HCT116 (cell line): ENCODE results near the gene KIR3DL3. TPM values are rescaled to one million over a fixed set of nuclear protein-coding genes. Genes with fewer than 3 reads are reported as not detected.
"Not testable (repeated sequence)": the region's sequence is repeated elsewhere in the genome, so short reads cannot be mapped to it uniquely, and the experiment has no call there.

ENCODE experiments used
- ATAC-seq: fragments of 200-7000 bp; cut with Tn5 transposase; 2 replicates; pipeline ENCODE4 v1.9.1; 2020; ENCODE audit warnings: mild to moderate bottlenecking, moderate library complexity
- BruUV-seq: library from RNA; stranded (reverse); fragments of 400-500 nt; replicated peaks from 2 replicates; lab custom pipeline; 2021; lab: Mats Ljungman, UMichigan
- CTCF ChIA-PET: fragments of 300-600 bp; sonication (Branson Sonifier 250); formaldehyde crosslinking; loops from one replicate; lab custom pipeline; 2021; ENCODE audit warnings: antibody characterized with exemption; lab: Charles Lee
- POLR2A ChIA-PET: fragments of 300-600, 350-600 bp; sonication (Branson Sonifier 250); formaldehyde crosslinking; loops from one replicate; lab custom pipeline; 2021; ENCODE audit warnings: antibody characterized with exemption; lab: Charles Lee
- RAD21 ChIA-PET, 2 experiments: fragments of 300-600 bp; sonication (Branson Sonifier 250); formaldehyde crosslinking; loops; one replicate each; lab custom pipeline; 2023; ENCODE audit warnings: low total read pairs in 2 of 2; ENCODE audit not compliant: uncharacterized antibody in 2 of 2, unreplicated experiment in 2 of 2, low non-redundant PET in 1 of 2; lab: Charles Lee
- DNase-seq: peaks from one replicate; pipeline ENCODE4 v3.0.0-alpha.2; 2010; ENCODE audit warnings: low read depth, low spot score
- H2AFZ ChIP-seq: fragments of 200-600 bp; shearing (Covaris generic), sonication (generic); 2 replicates; pipeline ENCODE4 v1.6.1; 2017; ENCODE audit warnings: low read depth, mixed run types, mixed read lengths, antibody characterized with exemption, low read length; ENCODE audit not compliant: poor library complexity, severe bottlenecking
- H3K27ac ChIP-seq: 2 replicates; pipeline ENCODE4 v1.5.1; 2012; ENCODE audit warnings: low read depth, low read length
- H3K27me3 ChIP-seq: fragments of 200-600 bp; sonication (generic); 2 replicates; pipeline ENCODE4 v1.6.1; 2016; ENCODE audit warnings: mixed run types, low read length, mixed read lengths; ENCODE audit not compliant: insufficient read depth
- H3K36me3 ChIP-seq, 2 experiments: fragments of 200-500 bp in 1 of 2; fragments of 200-600 bp in 1 of 2; sonication (Bioruptor generic) in 1 of 2; sonication (generic) in 1 of 2; 2 replicates each; pipeline versions ENCODE4 v1.5.1 to v1.6.1; 2014 to 2016; ENCODE audit warnings: low read length in 2 of 2, inconsistent platforms in 1 of 2, mixed read lengths in 1 of 2, mixed run types in 1 of 2; ENCODE audit not compliant: insufficient read depth in 2 of 2, control insufficient read depth in 1 of 2
- H3K4me1 ChIP-seq, 2 experiments: fragments of 200-600 bp in 1 of 2; sonication (generic) in 1 of 2; 2 replicates each; pipeline versions ENCODE4 v1.5.1 to v1.6.1; 2012 to 2017; ENCODE audit warnings: low read length in 2 of 2, inconsistent platforms in 1 of 2, mild to moderate bottlenecking in 1 of 2, mixed read lengths in 1 of 2, mixed run types in 1 of 2, moderate library complexity in 1 of 2; ENCODE audit not compliant: insufficient read depth in 2 of 2, control insufficient read depth in 1 of 2
- H3K4me2 ChIP-seq: fragments of 200-600 bp; sonication (generic); 2 replicates; pipeline ENCODE4 v1.6.1; 2017; ENCODE audit warnings: mixed run types, low read length, mixed read lengths
- H3K4me3 ChIP-seq, 2 experiments: fragments of 200-600 bp in 1 of 2; sonication (generic) in 1 of 2; replicated peaks in 1 of 2; 2 replicates each; pipeline ENCODE4 v1.5.1; 2011 to 2016; ENCODE audit warnings: low read length in 2 of 2, control low read depth in 1 of 2, low read depth in 1 of 2, mild to moderate bottlenecking in 1 of 2, mixed read lengths in 1 of 2, mixed run types in 1 of 2
- H3K79me2 ChIP-seq: fragments of 200-600 bp; sonication (generic); 2 replicates; pipeline ENCODE4 v1.6.1; 2017; ENCODE audit warnings: mild to moderate bottlenecking, mixed run types, low read length, moderate library complexity, mixed read lengths; ENCODE audit not compliant: insufficient read depth
- H3K9ac ChIP-seq: fragments of 200-600 bp; sonication (generic); 2 replicates; pipeline ENCODE4 v1.6.1; 2016; ENCODE audit warnings: low read length, mixed read lengths
- H3K9me2 ChIP-seq: fragments of 200-600 bp; sonication (generic), shearing (Covaris generic); 2 replicates; pipeline ENCODE4 v1.6.1; 2017; ENCODE audit warnings: mixed run types, mild to moderate bottlenecking, moderate library complexity; ENCODE audit not compliant: insufficient read depth
- H3K9me3 ChIP-seq, 2 experiments: fragments of 200-500 bp in 1 of 2; fragments of 200-600 bp in 1 of 2; sonication (Bioruptor generic) in 1 of 2; sonication (generic) in 1 of 2; 2 replicates each; pipeline ENCODE4 v1.6.1; 2014 to 2017; ENCODE audit warnings: low read length in 2 of 2, mixed read lengths in 2 of 2, inconsistent platforms in 1 of 2, low read depth in 1 of 2, mild to moderate bottlenecking in 1 of 2, mixed run types in 1 of 2, moderate library complexity in 1 of 2; ENCODE audit not compliant: control insufficient read depth in 1 of 2, insufficient read depth in 1 of 2
- H4K20me1 ChIP-seq: fragments of 200-600 bp; sonication (generic), shearing (Covaris generic); 2 replicates; pipeline ENCODE4 v1.6.1; 2017; ENCODE audit warnings: mixed run types, mild to moderate bottlenecking, moderate library complexity; ENCODE audit not compliant: insufficient read depth
- FOSL1 ChIP-seq: IDR thresholded peaks from 2 replicates; pipeline ENCODE4 v1.6.1; 2012; ENCODE audit warnings: low read depth
- ZNF274 ChIP-seq: fragments of 200-500 bp; sonication (Bioruptor generic); IDR thresholded peaks from 2 replicates; pipeline ENCODE4 v1.6.1; 2014; ENCODE audit warnings: mild to moderate bottlenecking, low read depth, low read length, inconsistent platforms
- intact Hi-C: fragments of 100-400 bp; cut with micrococcal nuclease; formaldehyde crosslinking; loops from 2 replicates; pipeline ENCODE4 v1.10.0; 2022
- total RNA-seq: library from RNA; stranded (reverse); gene quantifications from one replicate; pipeline ENCODE4 v1.2.1, GENCODE V29; 2021; ENCODE audit not compliant: unreplicated experiment
- TF ChIP-seq, protein P1 (sequence below): IDR thresholded peaks from 2 replicates; pipeline ENCODE4 v1.6.1; 2012; ENCODE audit warnings: low read depth
- TF ChIP-seq, protein P2 (sequence below), 3 experiments: fragments of 200-600 bp in 1 of 3; sonication (generic) in 1 of 3; IDR thresholded peaks in 2 of 3; conservative IDR thresholded peaks in 1 of 3; 2 replicates each; pipeline ENCODE4 v1.5.1; 2012 to 2017; ENCODE audit warnings: low read depth in 2 of 3, low read length in 2 of 3, antibody characterized with exemption in 1 of 3, borderline replicate concordance in 1 of 3, control low read depth in 1 of 3, mild to moderate bottlenecking in 1 of 3, mixed read lengths in 1 of 3, mixed run types in 1 of 3, moderate library complexity in 1 of 3; ENCODE audit not compliant: insufficient read depth in 1 of 3

KIR3DL3 gene
- total RNA-seq, 1 experiment from 2014 or later = not detected

DNA sequence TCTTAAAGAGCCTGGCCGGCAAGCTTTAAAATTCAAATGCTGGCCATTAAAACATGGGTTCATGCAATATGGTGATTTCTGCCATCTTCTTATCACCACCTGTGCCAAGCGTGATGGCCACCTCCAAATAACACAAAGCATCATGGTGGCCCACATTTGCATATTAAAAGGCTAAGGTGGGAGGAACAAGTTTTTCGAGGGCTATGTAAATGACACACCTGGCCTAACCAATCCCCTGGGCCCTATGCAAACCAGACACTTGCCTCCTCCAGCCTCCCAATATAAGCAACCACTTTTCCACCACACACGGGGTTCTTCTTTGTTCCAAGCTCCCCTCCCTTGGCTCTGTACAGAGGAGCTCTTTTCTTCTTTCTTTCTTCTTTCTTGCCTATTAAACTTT, 47.0 kb upstream of the KIR3DL3 start (continued):
- TF ChIP-seq, protein P1, sequence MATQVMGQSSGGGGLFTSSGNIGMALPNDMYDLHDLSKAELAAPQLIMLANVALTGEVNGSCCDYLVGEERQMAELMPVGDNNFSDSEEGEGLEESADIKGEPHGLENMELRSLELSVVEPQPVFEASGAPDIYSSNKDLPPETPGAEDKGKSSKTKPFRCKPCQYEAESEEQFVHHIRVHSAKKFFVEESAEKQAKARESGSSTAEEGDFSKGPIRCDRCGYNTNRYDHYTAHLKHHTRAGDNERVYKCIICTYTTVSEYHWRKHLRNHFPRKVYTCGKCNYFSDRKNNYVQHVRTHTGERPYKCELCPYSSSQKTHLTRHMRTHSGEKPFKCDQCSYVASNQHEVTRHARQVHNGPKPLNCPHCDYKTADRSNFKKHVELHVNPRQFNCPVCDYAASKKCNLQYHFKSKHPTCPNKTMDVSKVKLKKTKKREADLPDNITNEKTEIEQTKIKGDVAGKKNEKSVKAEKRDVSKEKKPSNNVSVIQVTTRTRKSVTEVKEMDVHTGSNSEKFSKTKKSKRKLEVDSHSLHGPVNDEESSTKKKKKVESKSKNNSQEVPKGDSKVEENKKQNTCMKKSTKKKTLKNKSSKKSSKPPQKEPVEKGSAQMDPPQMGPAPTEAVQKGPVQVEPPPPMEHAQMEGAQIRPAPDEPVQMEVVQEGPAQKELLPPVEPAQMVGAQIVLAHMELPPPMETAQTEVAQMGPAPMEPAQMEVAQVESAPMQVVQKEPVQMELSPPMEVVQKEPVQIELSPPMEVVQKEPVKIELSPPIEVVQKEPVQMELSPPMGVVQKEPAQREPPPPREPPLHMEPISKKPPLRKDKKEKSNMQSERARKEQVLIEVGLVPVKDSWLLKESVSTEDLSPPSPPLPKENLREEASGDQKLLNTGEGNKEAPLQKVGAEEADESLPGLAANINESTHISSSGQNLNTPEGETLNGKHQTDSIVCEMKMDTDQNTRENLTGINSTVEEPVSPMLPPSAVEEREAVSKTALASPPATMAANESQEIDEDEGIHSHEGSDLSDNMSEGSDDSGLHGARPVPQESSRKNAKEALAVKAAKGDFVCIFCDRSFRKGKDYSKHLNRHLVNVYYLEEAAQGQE = no peak
- TF ChIP-seq FOSL1 (no peak), ZNF274 (no peak)
- TF ChIP-seq, protein P2, sequence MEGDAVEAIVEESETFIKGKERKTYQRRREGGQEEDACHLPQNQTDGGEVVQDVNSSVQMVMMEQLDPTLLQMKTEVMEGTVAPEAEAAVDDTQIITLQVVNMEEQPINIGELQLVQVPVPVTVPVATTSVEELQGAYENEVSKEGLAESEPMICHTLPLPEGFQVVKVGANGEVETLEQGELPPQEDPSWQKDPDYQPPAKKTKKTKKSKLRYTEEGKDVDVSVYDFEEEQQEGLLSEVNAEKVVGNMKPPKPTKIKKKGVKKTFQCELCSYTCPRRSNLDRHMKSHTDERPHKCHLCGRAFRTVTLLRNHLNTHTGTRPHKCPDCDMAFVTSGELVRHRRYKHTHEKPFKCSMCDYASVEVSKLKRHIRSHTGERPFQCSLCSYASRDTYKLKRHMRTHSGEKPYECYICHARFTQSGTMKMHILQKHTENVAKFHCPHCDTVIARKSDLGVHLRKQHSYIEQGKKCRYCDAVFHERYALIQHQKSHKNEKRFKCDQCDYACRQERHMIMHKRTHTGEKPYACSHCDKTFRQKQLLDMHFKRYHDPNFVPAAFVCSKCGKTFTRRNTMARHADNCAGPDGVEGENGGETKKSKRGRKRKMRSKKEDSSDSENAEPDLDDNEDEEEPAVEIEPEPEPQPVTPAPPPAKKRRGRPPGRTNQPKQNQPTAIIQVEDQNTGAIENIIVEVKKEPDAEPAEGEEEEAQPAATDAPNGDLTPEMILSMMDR (IDR thresholded peaks at IDR 0.05 in 2 of 3, conservative IDR thresholded peaks at IDR 0.05 in 1 of 3; ENCODE audit: borderline replicate concordance in 1 of 3, insufficient read depth in 1 of 3, low read depth in 2 of 3, low read length in 2 of 3) = no peak
- TF ChIP-seq, all 23 proteins: peak for 0

DNA sequence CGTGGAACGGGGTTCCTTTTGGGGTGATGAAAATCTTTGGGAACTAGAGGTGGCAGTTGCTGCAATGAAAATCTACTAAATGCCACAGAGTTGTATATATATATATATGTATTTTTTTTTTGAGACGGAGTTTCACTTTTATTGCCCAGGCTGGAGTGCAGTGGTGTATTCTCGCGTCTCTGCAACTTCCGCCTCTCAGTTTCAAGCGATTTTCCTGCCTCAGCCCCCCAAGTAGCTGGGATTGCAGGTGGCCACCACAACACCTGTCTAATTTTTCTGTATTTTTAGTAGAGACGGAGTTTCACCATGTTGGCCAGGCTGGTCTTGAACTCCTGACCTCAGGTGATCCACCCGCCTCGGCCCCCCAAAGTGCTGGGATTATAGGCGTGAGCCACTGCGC, 42.6 kb upstream of the KIR3DL3 start:
- H3K9ac ChIP-seq, ATAC-seq, H3K4me3 ChIP-seq, H3K9me3 ChIP-seq, BruUV-seq, intact Hi-C loops, H3K36me3 ChIP-seq, H2AFZ ChIP-seq, H3K4me1 ChIP-seq, H4K20me1 ChIP-seq, H3K79me2 ChIP-seq, H3K27ac ChIP-seq, H3K4me2 ChIP-seq, H3K9me2 ChIP-seq, DNase-seq, CTCF ChIA-PET, RAD21 ChIA-PET, POLR2A ChIA-PET: not testable (repeated sequence)
- peaks cover 14% of the 10 kb centered on the region; the same call in 1 of the 2 replicates for H3K27me3 ChIP-seq
